NB4 (cell line): ENCODE results near the gene ARID1B.

ENCODE experiments used
- DNase-seq: peaks from one replicate; pipeline ENCODE4 v3.0.0; 2010; ENCODE audit warnings: low read depth
- H3K4me3 ChIP-seq: one replicate; pipeline ENCODE4 v1.5.1; 2011; ENCODE audit warnings: mild to moderate bottlenecking, low read depth, low read length, moderate library complexity
- MYC ChIP-seq: IDR thresholded peaks from 2 replicates; pipeline ENCODE4 v1.6.1; 2011; ENCODE audit warnings: low read depth, low read length
- POLR2A ChIP-seq: IDR thresholded peaks from 2 replicates; pipeline ENCODE4 v1.6.1; 2011; ENCODE audit warnings: mild to moderate bottlenecking; ENCODE audit not compliant: insufficient read length; ENCODE audit errors: extremely low read depth
- TF ChIP-seq, protein P1 (sequence below): IDR thresholded peaks from 2 replicates; pipeline ENCODE4 v1.6.1; 2011; ENCODE audit warnings: low read depth, low read length
- TF ChIP-seq, protein P2 (sequence below): IDR thresholded peaks from one replicate; pipeline ENCODE4 v1.5.1; 2012; ENCODE audit warnings: low read depth, low read length

The ARID1B gene

DNA sequence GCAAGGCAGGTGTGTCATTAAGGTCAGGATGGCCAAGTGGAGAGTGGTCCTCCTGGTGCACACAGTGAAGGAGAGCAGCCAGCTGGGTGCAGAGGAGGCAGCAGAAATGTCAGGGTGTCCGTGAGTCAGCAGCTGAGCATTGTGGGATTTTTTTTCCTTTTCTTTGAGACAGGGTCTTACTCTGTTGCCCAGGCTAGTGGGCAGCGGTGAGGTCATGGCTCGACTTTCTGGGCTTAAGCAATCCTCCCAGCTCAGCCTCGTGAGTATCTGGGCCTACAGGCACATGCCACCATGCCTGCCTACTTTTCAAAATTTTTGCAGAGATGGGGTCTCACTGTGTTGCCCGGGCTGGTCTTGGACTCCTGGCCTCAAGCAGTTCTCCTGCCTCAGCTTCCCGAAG is 16.0 kb downstream of the ARID1B start:
- DNase-seq: no peak
- no peak overlapping the region for H3K4me3 ChIP-seq
- TF ChIP-seq, protein P1, sequence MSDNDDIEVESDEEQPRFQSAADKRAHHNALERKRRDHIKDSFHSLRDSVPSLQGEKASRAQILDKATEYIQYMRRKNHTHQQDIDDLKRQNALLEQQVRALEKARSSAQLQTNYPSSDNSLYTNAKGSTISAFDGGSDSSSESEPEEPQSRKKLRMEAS: no peak
- no peak for TF ChIP-seq POLR2A
- TF ChIP-seq, protein P2, sequence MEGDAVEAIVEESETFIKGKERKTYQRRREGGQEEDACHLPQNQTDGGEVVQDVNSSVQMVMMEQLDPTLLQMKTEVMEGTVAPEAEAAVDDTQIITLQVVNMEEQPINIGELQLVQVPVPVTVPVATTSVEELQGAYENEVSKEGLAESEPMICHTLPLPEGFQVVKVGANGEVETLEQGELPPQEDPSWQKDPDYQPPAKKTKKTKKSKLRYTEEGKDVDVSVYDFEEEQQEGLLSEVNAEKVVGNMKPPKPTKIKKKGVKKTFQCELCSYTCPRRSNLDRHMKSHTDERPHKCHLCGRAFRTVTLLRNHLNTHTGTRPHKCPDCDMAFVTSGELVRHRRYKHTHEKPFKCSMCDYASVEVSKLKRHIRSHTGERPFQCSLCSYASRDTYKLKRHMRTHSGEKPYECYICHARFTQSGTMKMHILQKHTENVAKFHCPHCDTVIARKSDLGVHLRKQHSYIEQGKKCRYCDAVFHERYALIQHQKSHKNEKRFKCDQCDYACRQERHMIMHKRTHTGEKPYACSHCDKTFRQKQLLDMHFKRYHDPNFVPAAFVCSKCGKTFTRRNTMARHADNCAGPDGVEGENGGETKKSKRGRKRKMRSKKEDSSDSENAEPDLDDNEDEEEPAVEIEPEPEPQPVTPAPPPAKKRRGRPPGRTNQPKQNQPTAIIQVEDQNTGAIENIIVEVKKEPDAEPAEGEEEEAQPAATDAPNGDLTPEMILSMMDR: no peak

DNA sequence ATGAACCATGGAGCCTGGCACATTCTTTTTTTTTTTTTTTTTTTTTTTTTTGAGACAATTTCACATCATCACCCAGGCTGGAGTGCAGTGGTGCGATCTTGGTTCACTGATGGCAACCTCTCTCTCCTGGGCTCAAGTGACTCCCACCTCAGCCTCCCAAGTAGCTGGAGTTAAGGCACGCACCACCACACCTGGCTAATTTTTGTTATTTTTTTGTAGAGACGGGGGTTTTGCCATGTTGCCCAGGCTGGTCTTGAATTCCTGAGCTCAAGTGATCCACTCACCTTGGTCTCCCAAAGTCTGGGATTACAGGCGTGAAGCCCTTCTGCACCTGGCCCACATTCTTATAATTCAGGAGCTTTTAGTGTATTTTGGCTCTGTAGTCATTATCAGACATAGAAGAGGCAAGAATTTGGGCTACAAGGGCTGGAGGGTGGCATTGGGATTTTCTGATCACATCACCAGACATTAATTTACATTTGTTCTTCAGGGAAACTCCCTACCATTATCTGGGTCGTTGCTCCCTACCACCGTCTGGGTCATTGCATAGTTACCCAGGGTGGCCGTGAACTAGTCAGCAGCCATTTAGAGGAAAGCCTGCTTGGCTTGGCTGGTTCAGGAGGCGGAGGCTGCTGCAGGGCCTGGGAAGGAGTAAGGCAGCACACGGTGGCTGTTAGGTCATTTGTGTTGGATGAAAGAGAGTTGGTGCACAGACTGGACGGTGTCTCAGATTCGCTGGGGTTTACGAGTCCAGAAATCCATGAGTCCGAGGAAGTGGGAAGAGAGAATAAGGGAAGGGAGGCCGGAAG is 17.6 kb downstream of the ARID1B start:
- no peak overlapping the region for H3K4me3 ChIP-seq
- DNase-seq: no peak
- no peak for TF ChIP-seq MYC
- TF ChIP-seq, protein P2: no peak
- TF ChIP-seq, protein P1: no peak
- no peak for TF ChIP-seq POLR2A

DNA sequence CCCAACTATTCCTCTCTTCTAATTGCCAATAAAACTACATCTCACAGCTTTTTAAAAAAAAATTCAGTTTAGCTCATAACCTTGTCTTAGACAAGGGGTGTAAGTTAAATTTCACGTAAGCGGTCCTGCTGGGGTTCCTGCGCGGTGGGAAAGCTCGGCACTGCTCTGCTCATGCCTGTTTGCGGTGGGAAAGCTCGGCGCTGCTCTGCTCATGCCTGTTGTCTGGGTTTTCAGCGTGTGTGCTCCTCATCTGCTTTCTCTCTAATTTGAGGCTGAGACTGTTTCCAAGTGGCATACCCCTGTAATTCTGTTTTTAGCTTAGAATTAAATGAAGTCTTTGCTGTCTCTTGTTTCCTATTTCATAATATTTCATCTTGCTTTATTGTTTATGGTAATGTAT is 18.6 kb downstream of the ARID1B start:
- TF ChIP-seq POLR2A: no peak
- TF ChIP-seq, protein P1: no peak
- TF ChIP-seq MYC: no peak
- TF ChIP-seq, protein P2: no peak
- DNase-seq: no peak

DNA sequence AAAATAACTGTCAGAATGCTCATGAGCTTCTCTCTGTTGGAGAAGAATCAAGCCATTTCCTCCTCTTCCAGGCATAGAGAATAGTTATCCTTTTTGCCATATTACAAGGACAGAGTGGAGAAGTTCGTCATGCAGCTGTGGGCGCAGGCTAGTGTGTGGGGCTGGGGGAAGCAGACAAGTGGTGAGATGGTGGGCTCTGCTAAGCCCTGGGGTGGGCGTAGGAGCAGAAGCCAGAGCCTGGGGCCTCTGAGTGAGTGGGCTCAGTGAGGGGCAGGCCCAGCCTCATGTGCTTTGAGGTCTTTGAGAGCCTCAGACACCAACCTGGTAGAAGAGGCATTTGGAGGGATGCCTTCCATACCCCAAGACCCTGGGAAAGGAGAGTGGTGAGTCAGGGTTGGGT is 19.4 kb downstream of the ARID1B start:
- TF ChIP-seq POLR2A (no peak), MYC (no peak)
- TF ChIP-seq, protein P1: no peak
- TF ChIP-seq, protein P2: no peak

More for the DNA sequence above, 18.6 kb downstream of the ARID1B start:
- no peak overlapping the region for H3K4me3 ChIP-seq

DNA sequence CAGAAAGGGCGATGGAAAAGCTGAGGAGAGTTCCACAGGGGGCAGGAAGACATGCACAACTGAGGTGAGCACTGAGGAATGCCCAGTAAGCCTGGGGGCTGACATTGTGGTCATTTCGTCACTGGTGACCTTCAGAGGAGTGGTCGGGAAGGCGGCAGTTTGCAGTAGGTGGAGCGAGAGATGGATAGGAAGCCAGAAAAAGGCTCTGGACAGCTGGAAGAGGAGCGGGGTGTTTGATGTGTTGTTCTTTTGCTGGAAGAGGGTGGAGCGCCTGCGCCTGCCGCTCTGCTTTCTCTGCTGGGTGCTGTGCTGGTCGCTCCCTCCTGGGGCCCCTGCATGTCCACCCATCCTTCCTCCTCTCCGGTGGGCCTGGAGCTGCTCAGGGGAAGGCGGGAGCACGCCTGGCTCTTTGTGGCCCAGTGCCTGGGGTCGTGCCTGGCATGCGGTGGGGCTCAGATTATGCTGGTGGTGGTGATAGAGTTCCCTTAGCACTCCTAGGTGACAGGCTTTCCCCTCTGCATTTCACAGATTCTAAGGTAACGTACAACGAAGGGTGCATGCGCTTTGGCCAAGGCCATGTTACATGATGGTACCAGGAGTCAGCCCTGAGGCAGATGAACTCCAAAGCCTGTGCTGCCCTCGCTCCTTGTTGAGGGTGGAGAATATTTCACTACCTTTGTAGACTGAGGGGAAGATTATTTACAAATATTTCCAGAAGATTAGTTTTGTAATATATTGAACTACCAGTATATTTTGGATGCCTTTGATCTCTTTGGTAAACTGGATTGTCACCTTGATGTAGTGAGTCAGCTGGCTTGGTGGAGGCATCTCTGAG is 20.9 kb downstream of the ARID1B start:
- DNase-seq: no peak
- TF ChIP-seq, protein P1: no peak
- TF ChIP-seq, protein P2: no peak

More for the DNA sequence above, 19.4 kb downstream of the ARID1B start:
- no peak for DNase-seq
- H3K4me3 ChIP-seq: no peak overlapping the region

More for the DNA sequence above, 20.9 kb downstream of the ARID1B start:
- H3K4me3 ChIP-seq: no peak overlapping the region
